Activated CD4-positive, alpha-beta T cell treated with anti-CD3 and anti-CD28 coated beads, Interleukin-2, amount 50 U/mL, for 24 hours (primary cell): ENCODE data around the gene GFI1.
A peak's percentile ranks its signal among the peaks of the same experiment; 100 is the strongest.
"Not testable (repeated sequence)": the region's sequence is repeated elsewhere in the genome, so short reads cannot be mapped to it uniquely, and the experiment has no call there.

ENCODE experiments used
- DNase-seq, 2 donors: peaks; one replicate each; pipeline ENCODE4 v3.0.0-alpha.2; 2020; ENCODE audit warnings: low read depth in 1 of 2, low spot score in 1 of 2

GFI1 gene

DNA sequence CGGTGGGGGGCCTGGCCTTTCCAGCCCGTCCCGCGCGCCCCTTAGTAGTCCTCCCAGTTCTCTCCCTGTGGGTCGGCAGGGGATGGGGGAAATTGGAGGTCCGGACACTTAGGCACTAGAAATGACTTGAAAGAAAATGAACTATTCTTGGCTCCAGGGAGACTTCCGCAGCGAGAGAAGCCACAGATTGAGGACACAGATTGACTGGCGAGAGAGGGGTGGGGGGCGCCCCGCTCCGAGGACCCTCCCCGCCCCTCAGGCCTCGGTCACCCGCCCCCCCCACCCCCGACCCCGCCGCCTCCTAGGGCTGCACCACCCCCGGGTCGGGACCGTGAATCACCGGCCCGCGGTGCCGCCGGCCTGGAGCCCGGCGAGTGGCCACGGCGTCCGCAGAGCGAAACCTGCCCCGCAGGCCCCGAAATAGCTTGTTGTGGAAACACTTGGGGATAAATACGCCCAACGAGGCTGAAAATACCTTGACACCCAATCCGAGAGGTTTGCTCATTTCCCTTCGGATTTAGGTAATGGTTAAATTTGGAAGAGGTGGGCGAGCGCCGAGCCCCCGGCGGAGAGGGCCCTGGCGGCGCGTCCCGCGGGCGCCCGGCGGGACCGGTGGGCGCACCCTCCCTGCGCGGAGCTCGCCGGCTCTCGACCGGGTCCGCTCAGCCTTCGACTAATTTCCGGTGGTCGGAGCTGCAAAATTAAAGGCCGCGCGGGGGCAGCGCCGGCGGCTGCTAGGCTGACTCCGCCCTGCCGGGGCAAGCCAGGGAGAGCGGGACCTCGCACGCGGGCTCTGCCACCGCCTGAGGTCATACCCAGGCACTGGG is at the start of gene GFI1:
GFI1 (minus strand) TSS at position 675 of the 827 bp plus-strand sequence. CDS start 3,438 bp downstream, outside the sequence.
- DNase-seq: peak; percentile 56 to 64

DNA sequence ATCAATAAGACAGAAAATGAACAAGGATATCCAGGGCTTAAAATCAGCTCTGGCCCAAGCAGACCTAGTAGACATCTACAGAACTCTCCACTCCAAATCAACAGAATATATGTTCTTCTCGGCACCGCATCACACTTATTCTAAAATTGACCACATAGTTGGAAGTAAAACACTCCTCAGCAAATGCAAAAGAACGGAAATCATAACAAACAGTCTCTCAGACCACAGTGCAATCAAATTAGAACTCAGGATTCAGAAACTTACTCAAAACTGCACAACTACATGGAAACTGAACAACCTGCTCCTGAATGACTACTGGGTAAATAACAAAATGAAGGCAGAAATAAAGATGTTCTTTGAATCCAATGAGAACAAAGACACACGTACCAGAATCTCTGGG is 45.6 kb upstream of the GFI1 start:
- not testable (repeated sequence) for DNase-seq

DNA sequence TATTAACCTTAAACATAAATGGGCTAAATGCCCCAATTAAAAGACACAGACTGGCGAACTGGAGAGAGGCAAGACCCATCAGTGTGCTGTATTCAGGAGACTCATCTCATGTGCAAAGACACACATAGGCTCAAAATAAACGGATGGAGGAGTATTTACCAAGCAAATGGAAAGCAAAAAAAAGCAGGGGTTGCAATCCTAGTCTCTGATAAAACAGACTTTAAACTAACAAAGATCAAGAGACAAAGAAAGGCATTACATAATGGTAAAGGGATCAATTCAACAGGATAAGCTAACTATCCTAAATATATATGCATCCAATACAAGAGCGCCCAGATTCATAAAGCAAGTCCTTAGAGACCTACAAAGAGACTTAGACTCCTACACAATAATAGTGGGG is 45.2 kb upstream of the GFI1 start:
- DNase-seq: not testable (repeated sequence)

DNA sequence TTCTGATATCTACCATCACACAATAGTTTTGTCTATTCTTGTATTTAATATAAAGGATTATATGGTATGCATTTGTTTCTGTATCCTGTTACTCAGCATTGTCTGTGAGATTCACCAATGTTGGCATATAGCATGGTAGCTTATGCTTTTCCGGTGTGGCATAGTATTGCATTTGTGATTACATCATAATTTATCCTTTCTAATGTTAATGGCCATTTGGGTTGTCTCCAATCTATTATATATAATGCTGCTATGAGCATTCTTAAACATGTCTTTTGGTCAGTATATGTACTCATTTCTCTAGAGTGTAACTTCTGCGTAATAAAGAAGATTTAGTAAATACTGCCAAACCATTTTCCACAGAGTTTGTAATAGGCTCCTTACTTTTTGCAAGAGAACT is 40.9 kb upstream of the GFI1 start:
- no peak for DNase-seq

DNA sequence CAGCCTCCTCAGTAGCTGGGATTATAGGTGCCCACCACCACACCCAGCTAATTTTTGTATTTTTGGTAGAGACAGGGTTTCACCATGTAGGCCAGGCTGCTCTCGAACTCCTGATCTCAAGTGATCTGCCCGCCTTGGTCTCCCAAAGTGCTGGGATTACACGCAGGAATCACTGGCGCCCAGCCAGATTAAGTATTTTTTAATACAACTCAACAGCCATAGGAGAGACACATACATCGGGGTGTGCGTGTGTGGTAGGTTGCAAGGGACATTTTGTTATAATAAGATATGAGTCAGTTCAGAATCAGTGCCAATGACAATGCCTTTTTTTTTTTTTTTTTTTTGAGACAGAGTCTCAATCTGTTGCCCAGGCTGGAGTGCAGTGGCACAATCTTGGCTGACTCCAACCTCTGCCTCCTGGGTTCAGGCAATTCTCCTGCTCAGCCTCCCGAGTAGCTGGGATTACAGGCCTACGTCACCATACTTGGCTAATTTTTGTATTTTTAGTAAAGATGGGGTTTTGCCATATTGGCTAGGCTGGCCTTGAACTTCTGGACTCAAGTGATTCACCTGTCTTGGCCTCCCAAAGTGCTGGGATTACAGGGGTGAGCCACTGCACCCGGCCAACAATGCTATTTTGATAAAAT is 38.3 kb upstream of the GFI1 start:
- DNase-seq: not testable (repeated sequence)

DNA sequence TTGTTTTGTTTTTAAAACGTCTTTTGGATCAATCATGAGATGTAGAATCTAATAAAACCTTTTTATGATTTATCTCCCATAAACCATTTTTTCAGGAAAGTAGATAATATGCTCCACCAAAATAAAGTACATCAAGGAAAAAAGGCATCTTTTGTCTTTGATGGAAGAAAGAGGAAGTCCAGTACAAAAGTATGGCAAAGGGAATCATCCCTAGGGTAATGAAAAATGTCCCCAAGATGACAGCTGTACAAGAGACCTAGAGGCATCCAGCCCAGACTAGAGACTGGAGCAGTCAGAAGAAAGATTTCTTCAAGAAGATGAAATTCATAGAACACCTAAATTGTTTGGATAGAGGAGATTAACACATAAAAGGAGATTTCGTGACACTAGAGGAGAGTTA is 32.3 kb upstream of the GFI1 start:
- DNase-seq: no peak

DNA sequence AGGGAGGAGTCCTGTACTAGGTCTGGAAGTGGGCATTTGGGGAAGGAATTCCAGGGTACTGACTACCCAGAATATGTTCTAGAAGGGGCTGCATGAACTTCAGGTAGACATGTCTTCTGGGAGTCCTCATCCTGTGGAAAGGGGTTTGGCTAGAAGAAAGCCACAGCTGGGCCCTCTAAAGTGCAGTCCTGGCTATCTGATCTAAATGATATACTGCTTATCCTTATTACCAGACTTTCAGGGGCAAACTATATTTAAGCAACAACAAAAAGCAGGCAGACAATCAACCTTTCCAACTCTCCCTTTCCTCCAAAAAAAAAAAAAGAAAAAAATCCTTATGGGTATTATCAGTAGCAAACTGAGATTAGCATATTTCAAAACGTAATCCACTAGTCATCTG is 29.8 kb upstream of the GFI1 start:
- no peak for DNase-seq

DNA sequence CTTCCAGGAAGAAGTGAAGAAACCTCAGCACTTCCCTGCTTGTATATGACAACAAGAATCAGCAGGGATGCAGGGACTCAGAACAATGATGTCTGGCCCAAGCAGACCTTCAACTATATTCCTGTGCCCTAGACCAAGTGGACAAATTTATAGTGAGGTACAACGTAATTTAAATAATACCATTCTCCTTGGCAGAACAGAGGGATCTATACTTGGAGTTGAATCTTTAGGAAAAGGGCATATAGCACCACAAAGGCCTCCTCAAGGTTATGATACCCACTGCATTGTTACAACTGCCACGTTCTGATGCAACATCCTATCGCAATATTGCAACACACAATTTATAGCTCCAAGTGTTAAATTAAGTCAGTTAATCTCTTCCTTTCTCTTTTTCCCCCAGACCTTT is 29.1 kb upstream of the GFI1 start:
- no peak for DNase-seq

DNA sequence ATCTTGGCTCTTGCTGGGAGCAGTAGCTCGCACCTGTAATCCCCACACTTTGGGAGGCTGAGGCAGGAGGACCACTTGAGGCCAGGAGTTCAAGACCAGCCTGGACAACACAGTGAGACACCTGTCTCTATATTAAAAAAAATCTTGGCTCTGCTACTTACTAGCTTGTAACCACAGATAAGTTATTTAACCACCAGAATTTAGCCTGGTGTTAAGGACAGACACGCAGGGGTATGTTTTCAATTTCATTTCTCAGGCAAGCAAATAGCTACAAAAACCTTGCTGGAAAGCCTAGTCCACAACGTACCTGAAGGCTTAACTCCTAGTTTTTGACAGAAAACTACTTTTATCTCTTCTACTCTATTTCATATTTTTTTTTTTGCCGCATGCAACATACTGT is 24.8 kb upstream of the GFI1 start:
- no peak for DNase-seq

DNA sequence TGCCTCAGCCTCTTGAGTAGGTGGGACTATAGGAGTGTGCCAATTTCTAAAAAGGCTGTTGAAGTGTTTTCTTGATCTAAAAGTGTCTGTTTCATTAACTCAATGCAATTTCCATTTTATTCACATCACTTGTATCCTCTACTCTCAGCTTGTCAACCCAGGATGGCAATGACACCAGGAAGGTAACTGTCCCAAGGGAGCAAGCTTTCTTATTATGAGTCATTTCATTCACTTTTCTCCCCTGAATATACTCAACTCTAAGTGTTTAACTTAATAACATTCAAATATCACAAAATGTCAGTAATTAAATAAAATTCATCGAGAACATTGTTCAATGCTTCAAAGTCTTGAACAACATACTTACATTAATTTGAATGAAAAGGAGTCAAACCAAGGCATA is 22.9 kb upstream of the GFI1 start:
- no peak for DNase-seq

DNA sequence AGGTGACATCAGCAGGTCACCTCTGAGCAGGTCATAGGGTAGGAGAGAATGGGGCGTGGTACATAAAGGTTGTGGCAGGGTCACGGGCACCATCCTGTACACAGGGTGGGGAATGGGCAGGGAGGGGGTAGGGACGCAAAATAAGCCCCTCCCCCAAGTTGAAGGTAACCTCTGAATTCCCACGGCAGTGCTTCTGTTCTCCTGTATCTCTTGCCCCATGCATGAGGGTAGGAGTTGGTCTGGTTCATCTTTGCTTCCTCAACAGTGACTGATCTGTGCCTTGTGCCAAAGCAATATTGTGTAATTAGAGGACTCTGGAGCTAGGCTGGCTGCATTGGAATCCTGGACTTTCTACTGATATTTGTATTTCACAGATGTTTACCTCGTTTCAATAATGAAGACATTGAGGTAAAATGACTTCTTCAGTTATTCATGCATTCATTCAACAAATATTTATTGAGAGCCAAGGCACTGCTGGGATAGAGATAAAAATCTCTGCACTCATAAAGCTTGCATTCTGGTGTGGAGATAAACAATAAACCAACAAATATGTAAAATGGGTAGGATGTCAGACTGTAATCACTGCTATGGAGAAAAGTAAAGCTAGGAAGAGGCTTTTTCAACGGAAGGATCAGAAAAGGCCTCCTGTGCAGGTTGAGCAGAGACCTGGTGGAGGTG is 18.4 kb upstream of the GFI1 start:
- no peak for DNase-seq

DNA sequence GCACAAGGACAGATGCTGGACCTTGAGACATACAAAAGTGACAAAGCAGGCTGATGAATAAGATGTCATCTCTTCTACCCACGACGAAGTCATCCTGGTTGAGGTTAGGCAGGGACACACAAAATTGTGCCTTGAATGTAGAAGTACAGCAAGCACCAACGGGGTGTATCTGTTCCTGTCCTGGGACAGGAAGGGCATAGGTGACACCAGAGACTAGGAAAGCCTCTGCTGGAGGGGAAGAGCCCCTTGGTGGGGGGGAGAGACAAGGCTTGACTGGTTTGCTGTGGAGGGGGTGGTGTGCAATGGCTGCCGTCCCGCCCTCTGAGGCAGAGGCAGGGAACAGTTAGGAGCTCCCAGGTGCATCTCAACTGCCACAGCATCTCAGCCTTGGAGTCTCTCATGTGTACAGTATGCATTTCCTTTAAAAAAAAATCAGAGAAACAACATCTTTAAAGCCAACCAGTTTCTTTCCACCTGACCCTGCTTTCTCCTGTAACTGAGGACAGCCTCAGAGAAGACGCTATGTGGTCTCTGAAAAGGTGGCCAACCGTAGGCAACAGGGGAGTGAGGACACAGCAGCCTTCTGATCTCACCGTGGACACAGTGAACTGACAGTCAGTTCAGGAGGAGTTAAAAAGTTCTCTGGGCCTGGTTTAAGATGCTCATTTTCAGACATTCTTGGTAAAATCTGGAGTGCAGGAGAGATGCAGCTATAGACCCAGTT is 17.7 kb upstream of the GFI1 start:
- no peak for DNase-seq

DNA sequence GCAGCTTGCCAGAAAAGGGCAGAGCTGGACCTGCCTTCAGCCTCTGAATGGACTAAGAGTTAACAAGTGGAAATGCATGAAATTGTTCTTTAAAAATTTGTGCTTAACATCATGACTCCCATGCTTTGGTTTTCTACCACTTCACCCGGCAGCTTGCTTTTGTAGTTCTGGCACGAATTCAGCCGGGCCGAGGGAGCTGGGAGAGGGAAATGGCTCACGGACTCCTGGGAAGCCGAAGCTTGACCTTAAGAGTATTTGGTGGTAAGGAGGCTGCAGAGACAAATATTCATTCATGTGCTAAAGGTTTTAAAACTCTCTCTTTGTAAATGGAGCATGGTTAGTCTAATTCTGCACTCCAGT is 17.2 kb upstream of the GFI1 start:
- DNase-seq: no peak

DNA sequence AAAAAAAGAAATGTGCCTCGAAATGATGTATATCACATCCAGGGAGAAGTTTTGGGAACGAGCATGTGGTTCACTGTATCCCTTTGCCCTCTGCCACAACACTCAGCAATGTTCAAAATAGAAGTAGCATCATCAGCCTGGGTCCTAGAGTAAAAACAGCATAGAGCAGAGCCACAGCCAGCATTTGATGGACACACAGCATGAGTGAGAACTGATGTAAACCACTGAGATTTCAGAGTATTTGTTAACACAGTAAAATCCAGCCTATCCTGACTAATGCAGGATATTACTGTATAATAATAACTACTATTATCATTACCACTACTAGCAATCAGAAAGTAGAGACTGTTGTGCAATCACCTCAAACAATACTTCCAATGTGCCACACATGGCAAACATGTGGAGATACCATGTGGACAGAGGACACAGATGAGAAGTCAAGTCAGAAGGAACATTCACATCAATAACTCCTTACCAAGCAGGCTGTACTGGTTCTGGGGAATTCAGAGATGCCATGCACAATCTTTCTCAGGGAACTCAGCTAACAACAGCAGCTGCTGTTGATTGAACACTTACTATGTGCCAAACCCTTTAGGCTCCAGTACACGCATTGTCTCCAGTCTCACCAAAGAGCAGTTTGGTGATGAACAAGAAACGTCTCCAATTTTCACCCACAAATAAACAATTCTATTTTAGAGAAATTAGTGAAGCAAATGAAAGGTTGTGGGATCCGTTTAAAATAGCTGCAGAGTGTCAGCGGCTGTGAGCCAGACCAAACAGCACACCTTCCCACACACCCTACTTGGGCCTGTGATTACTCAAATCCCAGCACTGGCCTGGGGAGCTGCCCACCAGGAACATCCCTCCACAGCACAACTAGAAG is 16.6 kb upstream of the GFI1 start:
- DNase-seq: no peak

DNA sequence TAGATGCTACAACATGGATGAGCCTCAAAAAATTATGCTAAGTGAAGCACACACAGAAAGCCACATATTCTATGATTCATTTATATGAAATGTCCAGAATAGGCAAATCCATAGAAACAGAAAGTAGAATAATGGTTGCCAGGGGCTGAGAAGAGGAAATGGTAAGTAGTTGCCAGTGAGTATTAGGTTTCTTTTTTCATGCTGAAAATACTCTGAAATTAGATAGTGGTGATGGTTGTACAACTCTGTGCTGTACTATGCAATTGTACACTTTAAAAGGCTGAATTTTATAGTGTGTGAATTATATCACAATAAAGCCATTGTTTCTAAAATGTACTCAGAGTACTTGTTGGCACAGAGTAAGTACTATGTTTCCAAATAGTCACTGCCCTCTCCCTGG is 15.5 kb upstream of the GFI1 start:
- DNase-seq: no peak

DNA sequence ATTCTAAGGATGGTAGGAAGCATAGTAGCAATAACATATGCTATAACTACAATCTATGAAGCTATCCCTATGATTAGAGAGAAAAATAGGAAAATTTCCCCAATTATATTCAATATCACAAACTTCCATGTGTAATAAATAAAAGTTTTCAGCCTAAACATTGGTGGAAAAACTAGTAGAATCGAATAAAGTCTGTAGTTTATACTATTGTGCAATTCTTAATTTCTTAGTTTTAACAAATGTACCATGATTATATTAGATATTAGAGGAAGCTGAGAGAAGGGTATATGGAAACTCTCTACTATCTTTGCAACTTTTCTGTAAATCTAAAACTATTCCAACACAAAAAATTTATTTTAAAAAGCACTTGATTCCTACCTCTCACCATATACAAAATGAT is 13.8 kb upstream of the GFI1 start:
- DNase-seq: no peak

DNA sequence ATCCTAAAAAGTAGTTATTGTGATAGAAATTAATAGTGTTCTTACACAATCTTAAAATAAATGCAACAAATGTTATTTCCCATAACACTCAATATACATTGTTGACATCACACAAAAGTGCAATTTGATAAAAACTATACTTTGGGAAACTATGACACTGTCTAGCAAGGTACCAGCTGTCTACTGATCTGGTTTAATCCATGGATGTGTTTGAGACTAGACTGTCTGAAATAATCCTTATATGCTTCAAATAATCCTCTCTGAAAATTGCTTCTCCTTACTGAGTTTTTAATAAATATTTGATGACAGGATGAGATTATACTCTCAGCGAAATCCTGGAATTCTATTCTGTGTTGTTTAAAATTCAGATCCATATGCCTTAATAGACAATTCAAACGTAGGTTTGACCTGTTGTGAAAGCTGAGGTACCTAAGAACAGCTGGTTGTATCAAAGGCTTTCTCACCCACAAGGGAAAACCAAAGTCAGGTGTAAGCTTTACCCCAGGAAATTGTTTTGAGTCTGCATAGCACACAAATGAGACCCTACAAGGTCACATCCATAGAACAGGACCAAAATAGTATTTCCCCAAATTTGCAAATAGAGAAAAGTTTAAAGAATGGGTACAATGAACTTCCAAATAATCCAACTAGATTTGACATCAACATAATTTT is 8.8 kb upstream of the GFI1 start:
- no peak for DNase-seq

DNA sequence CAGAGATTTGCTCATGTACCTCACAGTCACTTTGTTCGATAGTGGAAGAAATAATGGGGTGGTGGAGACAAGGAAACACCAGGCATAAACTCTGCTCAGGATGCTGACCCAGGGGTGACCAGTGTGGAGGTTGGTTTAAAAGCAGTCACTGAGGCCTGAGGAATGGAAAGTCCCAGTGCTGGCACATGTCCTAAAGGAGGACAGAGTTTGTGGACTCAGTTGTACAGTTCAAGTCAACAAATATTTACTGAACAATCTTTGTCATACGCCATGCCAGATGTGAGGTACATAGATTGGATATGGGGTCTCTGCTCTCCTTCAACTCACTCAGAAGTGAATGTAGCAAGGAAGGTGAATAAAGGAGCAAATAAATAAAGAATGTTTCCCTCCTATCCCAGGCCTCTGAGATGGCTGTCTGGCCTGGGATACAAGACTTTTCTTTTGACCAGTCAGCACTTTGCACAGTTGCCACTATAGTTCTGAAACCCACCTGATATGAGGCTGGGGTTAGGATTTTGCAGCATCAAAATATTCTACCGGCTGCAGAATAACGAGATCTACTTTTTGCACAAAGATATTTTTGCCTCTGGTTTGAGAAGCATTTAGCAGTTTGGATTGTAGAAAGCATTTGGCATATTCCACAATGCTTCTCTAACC is 7.9 kb upstream of the GFI1 start:
- DNase-seq: no peak

DNA sequence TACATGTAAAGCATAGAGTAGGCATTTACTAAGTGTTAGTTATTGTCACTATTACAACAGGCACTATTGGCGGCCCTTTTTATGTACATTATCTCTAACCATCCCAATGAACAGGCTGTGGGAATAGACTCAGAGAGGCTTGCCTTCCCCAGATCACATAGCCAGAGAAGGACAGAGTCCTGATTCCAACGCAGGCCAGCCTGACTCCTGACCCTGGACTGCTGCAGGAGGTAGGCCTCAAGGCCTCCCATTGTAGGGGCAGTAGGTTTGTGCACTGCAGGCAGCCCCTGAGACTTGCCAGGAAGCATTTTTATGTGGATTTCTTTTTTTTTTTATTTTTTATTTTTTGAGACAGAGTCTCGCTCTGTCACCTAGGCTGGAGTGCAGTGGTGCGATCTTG is 6.4 kb upstream of the GFI1 start:
- DNase-seq: no peak

DNA sequence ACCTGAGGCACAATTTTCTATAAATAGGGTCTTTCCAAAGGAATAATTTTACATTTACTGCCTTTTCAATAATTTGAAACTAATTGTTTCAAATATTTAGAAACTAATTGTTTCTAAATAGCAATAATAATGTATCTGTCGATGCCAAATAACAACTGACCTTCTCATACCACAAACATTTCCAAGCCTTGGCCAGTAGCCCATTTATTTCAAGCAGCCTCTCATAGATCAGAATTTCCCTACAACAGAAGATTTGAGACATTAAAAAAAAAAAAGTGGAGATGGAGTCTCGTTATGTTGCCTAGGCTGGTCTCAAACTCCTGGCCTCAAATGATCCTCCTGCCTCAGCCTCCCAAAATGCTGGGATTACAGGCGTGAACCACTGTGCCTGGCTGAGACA is 2.1 kb upstream of the GFI1 start:
- no peak for DNase-seq
